ENCODE data around the gene PIP4K2C.
"Not testable (repeated sequence)": the region's sequence is repeated elsewhere in the genome, so short reads cannot be mapped to it uniquely, and the experiment has no call there.

Gene PIP4K2C

GRCh38 chr12:57632958-57633840 is 42.2 kb downstream of the PIP4K2C start, which contains the start of gene B4GALNT1:
TSS of gene B4GALNT1 (minus strand) at chr12:57633201. CDS start at chr12:57632132, 1,069 bp downstream.
- peak in 2 of 3 donors; percentile 38 to 60 for DNase-seq (ENCODE audit: low read depth in 3 of 3, low spot score in 1 of 3)

GRCh38 chr12:57636731-57637130 is 45.7 kb downstream of the PIP4K2C start:
- not testable (repeated sequence) for DNase-seq (ENCODE audit: low read depth in 3 of 3, low spot score in 1 of 3)

GRCh38 chr12:57637364-57637763 is 46.4 kb downstream of the PIP4K2C start:
- no peak for DNase-seq (ENCODE audit: low read depth in 3 of 3, low spot score in 1 of 3)

GRCh38 chr12:57638096-57638495 is 47.1 kb downstream of the PIP4K2C start:
- DNase-seq (ENCODE audit: low read depth in 3 of 3, low spot score in 1 of 3) = no peak

- no peak for DNase-seq (ENCODE audit: low read depth in 3 of 3, low spot score in 1 of 3)
These were observed 49.4 kb downstream of the PIP4K2C start for GRCh38 chr12:57640175-57641042.

- DNase-seq (ENCODE audit: low read depth in 3 of 3, low spot score in 1 of 3) = no peak
These were observed 50.9 kb downstream of the PIP4K2C start for GRCh38 chr12:57641699-57642442.

GRCh38 chr12:57645990-57646658 is 55.1 kb downstream of the PIP4K2C start:
- DNase-seq (ENCODE audit: low read depth in 3 of 3, low spot score in 1 of 3) = not testable (repeated sequence)

- not testable (repeated sequence) for DNase-seq (ENCODE audit: low read depth in 3 of 3, low spot score in 1 of 3)
These were observed 55.7 kb downstream of the PIP4K2C start for GRCh38 chr12:57646659-57647049.

Data from stimulated activated CD4-positive, alpha-beta T cell treated with anti-CD3 and anti-CD28 coated beads, TNF-alpha, amount 100 ng/mL, for 1 hour (primary cell).